Testis (tissue), 2 donors: Measurements from ENCODE around the gene GBE1.

Source experiments
- POLR2A ChIP-seq: fragments of 450-650 bp; IDR thresholded peaks from one replicate; pipeline ENCODE4 v1.6.1; 2017; ENCODE audit warnings: antibody characterized with exemption, mild to moderate bottlenecking, moderate library complexity
- TF ChIP-seq, protein P1 (sequence below), 3 experiments: fragments of 450-650 bp in 2 of 3; fragments of 200-600 bp in 1 of 3; sonication (generic) in 1 of 3; IDR thresholded peaks; one replicate each; pipeline ENCODE4 v1.5.1; 2016 to 2019; ENCODE audit warnings: antibody characterized with exemption in 3 of 3, mild to moderate bottlenecking in 2 of 3, moderate library complexity in 1 of 3

GRCh38 chr3:81497572-81498251, 263.7 kb downstream of the GBE1 start:
- TF ChIP-seq, protein P1, sequence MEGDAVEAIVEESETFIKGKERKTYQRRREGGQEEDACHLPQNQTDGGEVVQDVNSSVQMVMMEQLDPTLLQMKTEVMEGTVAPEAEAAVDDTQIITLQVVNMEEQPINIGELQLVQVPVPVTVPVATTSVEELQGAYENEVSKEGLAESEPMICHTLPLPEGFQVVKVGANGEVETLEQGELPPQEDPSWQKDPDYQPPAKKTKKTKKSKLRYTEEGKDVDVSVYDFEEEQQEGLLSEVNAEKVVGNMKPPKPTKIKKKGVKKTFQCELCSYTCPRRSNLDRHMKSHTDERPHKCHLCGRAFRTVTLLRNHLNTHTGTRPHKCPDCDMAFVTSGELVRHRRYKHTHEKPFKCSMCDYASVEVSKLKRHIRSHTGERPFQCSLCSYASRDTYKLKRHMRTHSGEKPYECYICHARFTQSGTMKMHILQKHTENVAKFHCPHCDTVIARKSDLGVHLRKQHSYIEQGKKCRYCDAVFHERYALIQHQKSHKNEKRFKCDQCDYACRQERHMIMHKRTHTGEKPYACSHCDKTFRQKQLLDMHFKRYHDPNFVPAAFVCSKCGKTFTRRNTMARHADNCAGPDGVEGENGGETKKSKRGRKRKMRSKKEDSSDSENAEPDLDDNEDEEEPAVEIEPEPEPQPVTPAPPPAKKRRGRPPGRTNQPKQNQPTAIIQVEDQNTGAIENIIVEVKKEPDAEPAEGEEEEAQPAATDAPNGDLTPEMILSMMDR (IDR thresholded peaks at IDR 0.05), result no peak
- TF ChIP-seq POLR2A, result no peak
